Hematopoietic multipotent progenitor cell treated with erythropoietin and hydrocortisone succinate and interleukin-3 and kit ligand, for 15 days (in vitro differentiated cells): Measurements from ENCODE around the gene IL22RA1.

Experiments
- DNase-seq: peaks from one replicate; pipeline ENCODE4 v3.0.0-alpha.2; 2015; ENCODE audit warnings: low spot score

Gene IL22RA1

GRCh38 chr1:24142546-24143534 is at the start of gene IL22RA1:
TSS of gene IL22RA1 (minus strand) at chr1:24143140. CDS start at chr1:24143082, 58 bp downstream.
- DNase-seq = no peak

DNA sequence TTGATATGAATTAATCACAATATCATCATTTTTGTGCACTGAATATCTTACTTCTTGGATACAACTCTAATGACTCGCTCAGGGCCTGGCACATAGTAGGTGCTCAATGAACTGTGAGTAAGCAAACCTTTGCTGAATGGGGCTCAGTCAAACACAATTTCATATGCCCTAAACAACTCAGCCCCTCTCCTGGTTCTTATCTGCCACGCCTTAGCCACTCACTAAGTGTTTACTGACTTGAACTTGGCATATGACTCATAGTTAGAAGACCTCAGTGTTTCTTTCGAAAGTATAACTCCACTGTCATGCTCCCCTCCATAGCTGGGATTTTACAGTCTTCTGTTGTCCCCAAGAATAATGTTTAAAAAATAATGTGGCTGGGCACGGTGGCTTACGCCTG is 48.9 kb upstream of the IL22RA1 start:
- no peak for DNase-seq

DNA sequence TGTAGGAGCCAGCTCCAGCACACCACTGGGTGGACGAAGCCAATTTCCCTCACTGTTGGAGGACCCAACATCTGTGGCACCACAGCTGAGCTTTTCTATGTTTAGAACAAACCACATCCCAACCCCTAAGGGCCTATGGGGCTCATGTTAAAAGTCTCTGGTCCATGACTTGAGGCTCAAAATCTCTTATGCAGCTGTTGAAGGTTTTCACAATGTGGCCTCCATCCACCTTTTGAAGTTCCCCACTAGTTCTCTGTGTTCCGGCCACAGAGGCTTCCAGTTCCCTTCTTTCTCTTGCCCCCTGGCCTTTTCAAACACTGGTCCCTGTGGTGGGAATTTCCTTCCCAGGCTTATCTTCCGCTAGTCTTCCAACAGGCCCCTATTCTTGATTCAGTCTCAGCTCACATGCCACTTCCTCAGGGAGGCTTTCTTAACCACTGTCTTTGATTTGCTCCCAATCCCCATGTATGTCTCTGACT is 48.1 kb upstream of the IL22RA1 start:
- DNase-seq = no peak

DNA sequence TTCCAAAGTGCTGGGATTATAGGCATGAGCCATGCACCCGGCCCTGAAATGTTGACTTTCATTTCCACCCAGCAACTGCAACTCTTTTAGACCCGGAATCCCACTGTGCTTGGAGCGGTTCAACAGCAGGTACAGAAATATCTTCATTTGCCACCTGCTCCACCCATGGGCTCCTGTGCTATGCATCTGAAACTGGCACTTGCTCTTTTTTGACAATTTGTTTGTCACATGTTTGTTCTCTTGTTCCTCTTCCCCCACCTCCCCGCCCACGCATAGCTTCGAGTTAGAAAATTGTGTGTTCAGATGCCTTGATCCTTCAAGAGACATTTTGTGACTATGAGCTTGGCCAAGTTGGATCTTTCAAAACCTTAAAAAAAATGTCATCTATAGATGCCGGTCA is 46.6 kb upstream of the IL22RA1 start:
- no peak for DNase-seq

GRCh38 chr1:24186993-24187790 is 44.3 kb upstream of the IL22RA1 start, which contains the start of gene IFNLR1:
TSS of gene IFNLR1 (minus strand) at chr1:24187289. CDS start at chr1:24187248, 41 bp downstream.
- DNase-seq = no peak

DNA sequence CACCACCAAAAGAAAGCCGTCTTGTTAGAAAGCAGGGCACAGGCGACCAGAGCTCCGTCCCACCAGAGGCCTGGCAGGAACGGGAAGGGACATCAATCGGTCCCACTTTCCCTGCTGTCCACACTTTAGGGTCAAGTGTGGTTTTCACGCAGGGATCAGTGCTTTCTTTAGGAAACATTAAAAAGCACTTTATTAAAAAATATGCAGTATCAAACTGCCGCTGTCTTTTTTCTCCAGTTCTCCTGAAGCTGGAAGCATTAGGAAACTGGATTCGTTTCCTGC is 43.7 kb upstream of the IL22RA1 start:
- DNase-seq = no peak

- no peak for DNase-seq
These were observed 43.2 kb upstream of the IL22RA1 start for GRCh38 chr1:24186031-24186710.

DNA sequence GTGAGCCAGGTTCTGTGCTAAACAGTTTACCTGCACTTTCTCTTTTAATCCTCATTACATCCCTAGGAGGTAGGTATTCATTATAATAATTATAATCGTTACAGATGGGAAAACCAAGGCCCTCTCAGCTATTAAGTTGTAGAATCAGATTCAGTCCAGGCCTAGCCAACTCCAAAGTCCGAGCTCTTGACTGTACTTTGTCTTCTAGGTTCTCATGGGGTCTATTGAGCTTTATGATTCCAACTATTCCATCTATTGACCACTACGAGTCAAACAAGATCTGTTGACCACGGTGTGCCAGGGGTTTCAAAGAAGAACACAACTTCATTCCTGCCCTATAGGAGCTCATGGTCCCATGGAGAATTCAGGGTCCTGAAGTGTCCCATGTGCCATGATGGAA is 42.1 kb upstream of the IL22RA1 start:
- DNase-seq = no peak

- no peak for DNase-seq
These were observed 39.1 kb upstream of the IL22RA1 start for GRCh38 chr1:24182061-24182460.

DNA sequence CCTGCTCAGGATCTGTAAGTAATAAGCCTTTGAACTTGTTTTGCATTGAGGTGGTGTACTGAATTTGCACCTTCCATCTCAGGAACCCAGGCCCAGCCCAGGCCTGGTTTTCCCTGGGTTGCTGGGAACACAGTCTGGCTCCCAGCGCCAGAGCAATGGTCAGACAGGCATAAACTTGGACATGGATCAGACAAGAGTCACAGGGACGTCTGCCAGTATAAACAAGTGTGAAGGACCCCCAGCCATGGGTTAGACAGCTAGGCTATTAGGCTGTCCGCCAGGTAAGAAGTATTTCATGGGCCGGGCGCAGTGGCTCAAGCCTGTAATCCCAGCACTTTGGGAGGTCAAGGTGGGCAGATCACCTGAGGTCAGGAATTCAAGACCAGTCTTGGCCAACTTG is 38.7 kb upstream of the IL22RA1 start:
- no peak for DNase-seq

GRCh38 chr1:24180676-24181075 is 37.7 kb upstream of the IL22RA1 start:
- DNase-seq = no peak

GRCh38 chr1:24179251-24179840 is 36.4 kb upstream of the IL22RA1 start:
- no peak for DNase-seq

GRCh38 chr1:24178407-24178806 is 35.5 kb upstream of the IL22RA1 start:
- DNase-seq = no peak

DNA sequence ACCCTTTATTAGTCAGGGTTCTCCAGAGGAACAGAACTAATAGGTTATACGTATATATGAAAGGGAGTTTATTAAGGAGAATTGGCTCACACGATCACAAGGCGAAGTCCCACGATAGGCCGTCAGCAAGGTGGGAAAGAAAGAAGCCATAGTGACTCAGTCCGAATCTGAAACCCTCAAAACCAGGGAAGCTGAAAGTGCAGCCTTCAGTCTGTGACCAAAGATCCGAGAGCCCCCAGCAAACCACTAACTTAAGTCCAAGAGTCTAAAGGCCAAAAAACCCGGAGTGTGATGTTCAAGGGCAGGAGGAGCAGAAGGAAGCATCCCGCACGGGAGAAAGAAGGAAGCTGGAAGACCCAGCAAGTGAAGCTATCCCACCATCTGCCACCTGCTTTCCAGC is 34.2 kb upstream of the IL22RA1 start:
- no peak for DNase-seq

GRCh38 chr1:24175033-24175755 is 32.3 kb upstream of the IL22RA1 start:
- no peak for DNase-seq

DNA sequence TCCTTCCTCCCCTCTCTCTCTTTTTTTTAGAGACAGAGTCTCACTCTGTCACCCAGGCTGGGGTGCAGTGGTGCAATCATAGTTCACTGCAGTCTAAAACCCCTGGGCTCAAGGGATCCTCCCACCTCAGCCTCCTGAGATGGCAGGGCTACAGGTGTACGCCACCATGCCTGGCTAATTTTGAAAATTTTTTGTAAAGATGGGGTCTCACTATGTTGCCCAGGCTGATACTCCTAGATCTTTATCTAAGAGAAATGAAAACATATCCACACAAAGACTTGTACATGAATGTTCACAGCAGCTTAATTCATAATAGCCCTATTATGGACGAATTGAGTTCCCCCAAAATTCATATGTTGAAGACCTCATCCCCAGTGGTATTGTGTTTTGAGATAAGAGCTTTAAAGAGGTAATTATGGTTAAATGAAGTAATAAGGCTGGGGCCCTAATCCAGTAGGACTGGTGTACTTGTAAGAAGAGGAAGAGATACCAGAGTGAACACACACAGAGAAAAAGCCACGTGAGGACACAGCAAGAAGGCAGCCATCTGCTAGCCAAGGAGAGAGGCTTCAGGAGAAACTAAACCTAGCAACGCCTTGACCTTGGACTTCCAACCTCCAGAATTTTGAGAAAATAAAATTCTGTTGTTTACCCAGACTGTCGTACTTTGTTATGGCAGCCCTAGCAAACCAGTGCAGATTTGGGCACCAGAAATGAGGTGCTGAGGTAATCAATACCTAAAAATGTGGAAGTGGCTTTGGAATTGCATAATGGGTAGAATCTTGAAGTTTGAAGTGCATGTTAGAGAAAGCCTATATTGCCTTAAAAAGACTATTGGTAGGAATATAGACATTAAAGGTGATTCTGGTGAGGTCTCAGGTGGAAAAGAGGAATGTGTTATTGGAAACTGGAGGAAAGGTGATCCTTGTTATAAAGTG is 31.0 kb upstream of the IL22RA1 start:
- no peak for DNase-seq

DNA sequence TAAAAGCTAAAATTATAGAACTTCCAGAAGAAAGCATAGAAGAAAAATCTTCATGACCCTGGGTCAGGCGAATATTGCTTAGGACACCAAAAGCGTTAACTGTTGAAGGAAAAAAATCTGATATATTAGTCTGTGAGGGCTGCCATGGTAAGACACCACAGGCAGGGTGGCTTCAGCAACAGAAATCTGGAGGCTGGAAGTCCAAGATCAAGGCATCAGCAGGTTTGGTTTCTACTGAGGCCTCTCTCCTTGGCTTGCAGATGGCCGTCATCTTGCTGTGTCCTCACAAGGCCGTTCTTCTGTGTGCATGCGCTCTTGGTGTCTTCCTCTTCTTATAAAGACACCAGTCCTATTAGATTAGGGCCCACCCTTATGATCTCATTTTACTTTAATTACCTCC is 29.7 kb upstream of the IL22RA1 start:
- no peak for DNase-seq

DNA sequence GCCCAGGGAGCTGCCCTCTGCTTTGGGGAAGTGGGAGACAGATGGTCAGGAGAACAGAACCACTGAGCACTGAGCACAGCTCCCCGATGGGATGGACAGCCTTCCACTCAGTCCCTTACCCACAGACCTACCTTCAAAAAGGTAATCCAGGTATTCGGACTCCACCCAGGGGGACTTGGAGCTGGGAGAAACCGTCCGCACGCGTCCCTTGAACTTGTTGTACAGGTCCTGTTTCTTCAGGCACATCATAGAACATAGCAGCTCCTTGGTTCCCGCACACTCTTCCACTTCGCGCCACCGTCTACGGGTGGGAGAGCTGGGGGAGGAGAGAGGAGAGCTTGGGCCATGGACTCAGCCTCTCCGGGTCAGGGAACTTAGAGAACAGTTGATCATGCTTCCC is 26.3 kb upstream of the IL22RA1 start:
- DNase-seq = no peak

- no peak for DNase-seq
These were observed 25.3 kb upstream of the IL22RA1 start for GRCh38 chr1:24168245-24168644.

DNA sequence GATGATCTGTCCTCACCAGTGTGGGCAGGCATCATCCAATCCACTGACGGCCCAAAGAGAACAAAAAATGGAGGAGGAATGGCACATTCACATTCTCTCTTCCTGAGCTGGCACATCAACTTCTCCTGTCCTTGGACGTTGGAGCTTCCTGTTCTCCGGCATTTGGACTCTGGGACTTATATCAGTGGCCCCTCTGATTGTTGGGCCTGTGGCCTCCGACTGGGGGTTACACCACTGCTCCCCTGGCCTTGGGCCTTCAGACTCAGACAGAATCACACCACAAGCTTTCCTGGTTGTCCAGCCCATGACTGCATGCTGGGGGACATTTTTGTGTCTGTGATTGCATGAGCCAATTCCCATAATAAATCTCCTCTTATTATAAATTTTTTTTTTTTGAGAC is 24.1 kb upstream of the IL22RA1 start:
- no peak for DNase-seq
